Upper lobe of left lung (tissue), 6 donors: ENCODE measurements around the gene MRPL40. TPM values are rescaled to one million over a fixed set of nuclear protein-coding genes. Genes with fewer than 3 reads are reported as not detected.

Experiments
- ATAC-seq, 2 donors: fragments of 200-7000 bp; cut with Tn5 transposase; one replicate each; pipeline ENCODE4 v1.9.1; 2022; ENCODE audit warnings: mild to moderate bottlenecking in 2 of 2, moderate library complexity in 2 of 2; ENCODE audit not compliant: low FRiP score in 2 of 2
- DNase-seq, 2 donors: peaks; one replicate each; pipeline ENCODE4 v3.0.0-alpha.2; 2019 to 2020
- H3K27ac ChIP-seq, 4 donors: fragments of 200-600 bp; sonication (generic); one replicate each; pipeline ENCODE4 v1.5.1; 2016 to 2019
- H3K27me3 ChIP-seq, 4 donors: fragments of 200-600 bp; sonication (generic); one replicate each; pipeline ENCODE4 v1.5.1; 2017 to 2019
- H3K36me3 ChIP-seq, 4 donors: fragments of 200-600 bp; sonication (generic); one replicate each; pipeline ENCODE4 v1.5.1; 2016 to 2019
- H3K4me1 ChIP-seq, 4 donors: fragments of 200-600 bp; sonication (generic); one replicate each; pipeline ENCODE4 v1.5.1; 2018 to 2019
- H3K4me3 ChIP-seq, 4 donors: fragments of 200-600 bp; sonication (generic); one replicate each; pipeline ENCODE4 v1.5.1; 2017 to 2019; ENCODE audit warnings: mild to moderate bottlenecking in 2 of 4, moderate library complexity in 1 of 4
- H3K9me3 ChIP-seq, 4 donors: fragments of 200-600 bp; sonication (generic); one replicate each; pipeline ENCODE4 v1.5.1; 2018 to 2019
- CTCF ChIP-seq, 6 experiments: fragments of 450-650 bp in 4 of 6; fragments of 200-600 bp in 2 of 6; sonication (generic) in 2 of 6; IDR thresholded peaks; one replicate each; pipeline ENCODE4 v1.5.1; 2016 to 2019; ENCODE audit warnings: antibody characterized with exemption in 6 of 6
- EP300 ChIP-seq, 4 donors: sonication (generic); formaldehyde crosslinking; IDR thresholded peaks; one replicate each; pipeline ENCODE4 v1.5.1; 2017; ENCODE audit warnings: antibody characterized with exemption in 4 of 4, control low read depth in 2 of 4
- POLR2A ChIP-seq, 4 donors: fragments of 450-650 bp; IDR thresholded peaks; one replicate each; pipeline ENCODE4 v1.5.1; 2016 to 2017; ENCODE audit warnings: antibody characterized with exemption in 4 of 4, mild to moderate bottlenecking in 2 of 4
- POLR2AphosphoS5 ChIP-seq, 2 donors: sonication (generic); formaldehyde crosslinking; IDR thresholded peaks; one replicate each; pipeline ENCODE4 v1.5.1; 2017; ENCODE audit warnings: antibody characterized with exemption in 2 of 2
- WGBS, 2 donors: methylation state at CpG; one replicate each; pipeline ENCODE4 v1.1.5; 2017 to 2018; 5-methylcytosine and 5-hydroxymethylcytosine counted together
- total RNA-seq, 6 donors: library from RNA; depleted of rRNA in 4 of 6; stranded (reverse); fragments of >200 nt in 4 of 6; gene quantifications; one replicate each; pipeline versions ENCODE4 v1.1.0 to v1.2.1, GENCODE V29; 2016 to 2021
- donor health status: DM: no; HTN: no; CAD: no; lungs with moderate emphysema.
- donor health status: DM: no; HTN: yes; CAD: no; lungs with severe emphysema.

The MRPL40 gene
- total RNA-seq, 6 donors from 2014 or later: 18.9 to 27.3 (median 22.9) TPM

GRCh38 chr22:19400881-19401280, 31.5 kb upstream of the MRPL40 start:
- Histone ChIP-seq H3K4me1 (no peaks in the 10 kb centered on the region), H3K36me3 (peaks cover 12 to 80% (median 47%) of the 10 kb centered on the region in 4 donors), H3K27ac (no peak overlapping the region), H3K4me3 (no peak overlapping the region), H3K9me3 (no peaks in the 10 kb centered on the region), H3K27me3 (no peaks in the 10 kb centered on the region)
- ATAC-seq (no peak), DNase-seq (no peak)
- TF ChIP-seq EP300 (IDR thresholded peaks at IDR 0.05) (no peak), POLR2A (IDR thresholded peaks at IDR 0.05) (no peak), POLR2AphosphoS5 (IDR thresholded peaks at IDR 0.05) (no peak), CTCF (IDR thresholded peaks at IDR 0.05) (no peak)
- 96% methylated on average over 6 of the region's 6 CpGs for WGBS, 2 donors

- H3K9me3 ChIP-seq: no peaks in the 10 kb centered on the region
- no peak overlapping the region for H3K4me3 ChIP-seq
- H3K27ac ChIP-seq: no peak overlapping the region
- H3K36me3 ChIP-seq: peaks cover 15 to 80% (median 45%) of the 10 kb centered on the region in 4 donors
- TF ChIP-seq POLR2AphosphoS5 (IDR thresholded peaks at IDR 0.05): no peak
- TF ChIP-seq POLR2A (IDR thresholded peaks at IDR 0.05): no peak
- TF ChIP-seq EP300 (IDR thresholded peaks at IDR 0.05): no peak
- TF ChIP-seq CTCF (IDR thresholded peaks at IDR 0.05): no peak
- 95 to 98% methylated on average over 4 of the region's 4 CpGs for WGBS, 2 donors
- no peaks in the 10 kb centered on the region for H3K4me1 ChIP-seq
- DNase-seq: no peak
- ATAC-seq: no peak
- H3K27me3 ChIP-seq: no peaks in the 10 kb centered on the region
These were observed 30.9 kb upstream of the MRPL40 start for GRCh38 chr22:19401483-19401882.

- no peak overlapping the region for H3K27ac ChIP-seq
- TF ChIP-seq EP300 (IDR thresholded peaks at IDR 0.05) (no peak), CTCF (IDR thresholded peaks at IDR 0.05) (no peak), POLR2A (IDR thresholded peaks at IDR 0.05) (no peak), POLR2AphosphoS5 (IDR thresholded peaks at IDR 0.05) (no peak)
- no peak overlapping the region for H3K4me3 ChIP-seq
- ATAC-seq (no peak), DNase-seq (no peak)
- H3K9me3 ChIP-seq: no peaks in the 10 kb centered on the region
- 95 to 100% methylated on average over 4 of the region's 4 CpGs for WGBS, 2 donors
- no peaks in the 10 kb centered on the region for H3K27me3 ChIP-seq
- H3K4me1 ChIP-seq: no peaks in the 10 kb centered on the region
- peaks cover 15 to 78% (median 44%) of the 10 kb centered on the region in 4 donors for H3K36me3 ChIP-seq
These were observed 29.6 kb upstream of the MRPL40 start for GRCh38 chr22:19402642-19403191.

- TF ChIP-seq CTCF (IDR thresholded peaks at IDR 0.05) (no peak), POLR2A (IDR thresholded peaks at IDR 0.05) (no peak), POLR2AphosphoS5 (IDR thresholded peaks at IDR 0.05) (no peak), EP300 (IDR thresholded peaks at IDR 0.05) (no peak)
- no peaks in the 10 kb centered on the region for H3K4me1 ChIP-seq
- no peaks in the 10 kb centered on the region for H3K9me3 ChIP-seq
- ATAC-seq (no peak), DNase-seq (no peak)
- H3K27me3 ChIP-seq: no peaks in the 10 kb centered on the region
- 96 to 100% methylated on average over 3 of the region's 3 CpGs for WGBS, 2 donors
- H3K4me3 ChIP-seq: no peak overlapping the region
- no peak overlapping the region for H3K27ac ChIP-seq
- peaks cover 25 to 75% (median 43%) of the 10 kb centered on the region in 4 donors for H3K36me3 ChIP-seq
These were observed 27.7 kb upstream of the MRPL40 start for GRCh38 chr22:19404676-19405075.

- peaks cover 25 to 75% (median 44%) of the 10 kb centered on the region in 4 donors for H3K36me3 ChIP-seq
- no peak for TF ChIP-seq EP300 (IDR thresholded peaks at IDR 0.05)
- no peak for TF ChIP-seq POLR2AphosphoS5 (IDR thresholded peaks at IDR 0.05)
- no peak for TF ChIP-seq POLR2A (IDR thresholded peaks at IDR 0.05)
- 86 to 94% methylated on average over 4 of the region's 4 CpGs for WGBS, 2 donors
These were observed 27.2 kb upstream of the MRPL40 start for GRCh38 chr22:19405133-19405532.

More at GRCh38 chr22:19405133-19405532, 27.2 kb upstream of the MRPL40 start:
- no peaks in the 10 kb centered on the region for H3K27me3 ChIP-seq
- DNase-seq: no peak
- no peak overlapping the region for H3K27ac ChIP-seq
- no peaks in the 10 kb centered on the region for H3K9me3 ChIP-seq
- H3K4me1 ChIP-seq: no peaks in the 10 kb centered on the region
- ATAC-seq: no peak
- H3K4me3 ChIP-seq: no peak overlapping the region
